ENCODE results near the gene IGSF21. TPM values are rescaled to one million over a fixed set of nuclear protein-coding genes. Genes with fewer than 3 reads are reported as not detected.

IGSF21 gene
- total and polyA plus RNA-seq, 2 of the 4 experiments (the other 2 are of a cell fraction): not detected

DNA sequence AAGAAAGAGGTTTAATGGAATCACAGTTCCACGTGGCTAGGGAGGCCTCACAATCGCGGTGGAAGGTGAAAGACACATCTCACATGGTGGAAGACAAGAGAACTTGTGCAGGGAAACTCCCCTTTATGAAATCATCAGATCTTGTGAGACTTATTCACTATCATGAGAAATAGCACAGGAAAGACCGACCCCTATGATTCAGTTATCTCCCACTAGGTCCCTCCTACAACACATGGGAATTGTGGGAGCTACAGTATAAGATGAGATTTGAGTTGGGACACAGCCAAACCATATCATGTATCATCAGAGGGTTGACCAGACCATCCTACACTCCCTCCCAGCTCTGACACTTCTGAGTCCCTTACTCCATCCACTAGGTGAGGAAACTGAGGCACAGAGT, 229.2 kb downstream of the IGSF21 start:
- intact Hi-C loops (cut with micrococcal nuclease) (no loop called here), dilution Hi-C loops (cut with HindIII; ENCODE audit: low sequenced_read_pairs, unreplicated experiment) (no loop called here), in situ Hi-C loops (cut with MboI; ENCODE audit: low sequenced_read_pairs) (no loop called here)
- Histone ChIP-seq H2BK120ac (ENCODE audit: low read depth, low read length) (no peak overlapping the region), H3K9me1 (ENCODE audit: insufficient read depth, low read length) (no peaks in the 10 kb centered on the region), H3K27ac (ENCODE audit: insufficient read depth, low read length) (no peak overlapping the region), H4K8ac (ENCODE audit: low read depth in 2 of 2, low read length in 2 of 2) (no peak overlapping the region), H3K23ac (ENCODE audit: low read depth, low read length) (no peak overlapping the region), H3K14ac (replicated peaks; ENCODE audit: low read depth, low read length) (no peak overlapping the region), H2BK15ac (ENCODE audit: low read depth, low read length) (no peak overlapping the region), H2AK5ac (ENCODE audit: low read depth, low read length) (no peak overlapping the region), H3K56ac (ENCODE audit: extremely low read depth, insufficient read depth, low read length) (no peak overlapping the region), H3K18ac (ENCODE audit: low read depth, low read length) (no peak overlapping the region), H3K9me3 (ENCODE audit: control insufficient read depth, insufficient read depth, low read length) (peaks cover 43% of the 10 kb centered on the region), H3K4me1 (ENCODE audit: control insufficient read depth, insufficient read depth, low read length) (no peaks in the 10 kb centered on the region), H2AK9ac (replicated peaks; ENCODE audit: low read depth, low read length, poor library complexity) (no peak overlapping the region), H3K4ac (ENCODE audit: low read depth, low read length) (no peak overlapping the region), H3K9ac (ENCODE audit: low read depth, low read length) (no peak overlapping the region), H2AFZ (replicated peaks; ENCODE audit: low read length, poor library complexity) (no peak overlapping the region), H4K20me1 (ENCODE audit: insufficient read depth, low read length) (no peaks in the 10 kb centered on the region), H2BK5ac (ENCODE audit: low read depth, low read length, poor library complexity, severe bottlenecking) (no peak overlapping the region), H2BK20ac (ENCODE audit: low read depth, low read length) (no peak overlapping the region), H3K4me3 (ENCODE audit: insufficient read depth, low read depth, low read length) (no peak overlapping the region), H3K79me1 (ENCODE audit: low read depth in 1 of 2, low read length in 2 of 2) (no peaks in the 10 kb centered on the region), H4K91ac (ENCODE audit: insufficient read depth, low read depth, low read length) (no peak overlapping the region), H3K27me3 (ENCODE audit: control insufficient read depth, insufficient read depth, low read length) (no peaks in the 10 kb centered on the region), H3K4me2 (ENCODE audit: low read depth, low read length) (no peak overlapping the region), H4K5ac (ENCODE audit: low read depth, low read length) (no peak overlapping the region), H3K36me3 (ENCODE audit: control insufficient read depth, insufficient read depth, low read length) (no peaks in the 10 kb centered on the region)
- DNase-seq (no peak), ATAC-seq (ENCODE audit: low read depth) (no peak)
- ChIA-PET CTCF (no interaction called here), POLR2A (ENCODE audit: unreplicated experiment) (no interaction called here)
- no CpG with 5 or more reads among the region's 4 CpGs for WGBS, 2 experiments (ENCODE audit: extremely low coverage in 2 of 2, insufficient read length in 1 of 2)
- TF ChIP-seq, protein P1, sequence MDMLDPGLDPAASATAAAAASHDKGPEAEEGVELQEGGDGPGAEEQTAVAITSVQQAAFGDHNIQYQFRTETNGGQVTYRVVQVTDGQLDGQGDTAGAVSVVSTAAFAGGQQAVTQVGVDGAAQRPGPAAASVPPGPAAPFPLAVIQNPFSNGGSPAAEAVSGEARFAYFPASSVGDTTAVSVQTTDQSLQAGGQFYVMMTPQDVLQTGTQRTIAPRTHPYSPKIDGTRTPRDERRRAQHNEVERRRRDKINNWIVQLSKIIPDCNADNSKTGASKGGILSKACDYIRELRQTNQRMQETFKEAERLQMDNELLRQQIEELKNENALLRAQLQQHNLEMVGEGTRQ (IDR thresholded peaks at IDR 0.05; ENCODE audit: low read depth, low read length): no peak
- TF ChIP-seq MAFK (IDR thresholded peaks at IDR 0.05; ENCODE audit: low read depth, low read length) (no peak), NFE2L2 (IDR thresholded peaks at IDR 0.05; ENCODE audit: low read depth, low read length) (no peak), CHD1 (IDR thresholded peaks at IDR 0.05; ENCODE audit: low read depth, low read length) (no peak), SMC3 (IDR thresholded peaks at IDR 0.05; ENCODE audit: low read depth, low read length) (no peak), RFX5 (IDR thresholded peaks at IDR 0.05; ENCODE audit: low read depth, low read length) (no peak), MAZ (IDR thresholded peaks at IDR 0.05; ENCODE audit: borderline replicate concordance, low read depth, low read length) (no peak), RCOR1 (IDR thresholded peaks at IDR 0.05; ENCODE audit: insufficient replicate concordance, low read length) (no peak), RAD21 (IDR thresholded peaks at IDR 0.05; ENCODE audit: low read length) (no peak), MXI1 (IDR thresholded peaks at IDR 0.05; ENCODE audit: borderline replicate concordance, low read depth, low read length) (no peak), CEBPB (IDR thresholded peaks at IDR 0.05; ENCODE audit: low read depth, low read length) (no peak), FOS (IDR thresholded peaks at IDR 0.05; ENCODE audit: low read depth, low read length) (no peak), POLR2A (IDR thresholded peaks at IDR 0.05; ENCODE audit: low read depth, low read length) (no peak), BHLHE40 (IDR thresholded peaks at IDR 0.05; ENCODE audit: low read depth, low read length) (no peak)
- TF ChIP-seq, protein P2, sequence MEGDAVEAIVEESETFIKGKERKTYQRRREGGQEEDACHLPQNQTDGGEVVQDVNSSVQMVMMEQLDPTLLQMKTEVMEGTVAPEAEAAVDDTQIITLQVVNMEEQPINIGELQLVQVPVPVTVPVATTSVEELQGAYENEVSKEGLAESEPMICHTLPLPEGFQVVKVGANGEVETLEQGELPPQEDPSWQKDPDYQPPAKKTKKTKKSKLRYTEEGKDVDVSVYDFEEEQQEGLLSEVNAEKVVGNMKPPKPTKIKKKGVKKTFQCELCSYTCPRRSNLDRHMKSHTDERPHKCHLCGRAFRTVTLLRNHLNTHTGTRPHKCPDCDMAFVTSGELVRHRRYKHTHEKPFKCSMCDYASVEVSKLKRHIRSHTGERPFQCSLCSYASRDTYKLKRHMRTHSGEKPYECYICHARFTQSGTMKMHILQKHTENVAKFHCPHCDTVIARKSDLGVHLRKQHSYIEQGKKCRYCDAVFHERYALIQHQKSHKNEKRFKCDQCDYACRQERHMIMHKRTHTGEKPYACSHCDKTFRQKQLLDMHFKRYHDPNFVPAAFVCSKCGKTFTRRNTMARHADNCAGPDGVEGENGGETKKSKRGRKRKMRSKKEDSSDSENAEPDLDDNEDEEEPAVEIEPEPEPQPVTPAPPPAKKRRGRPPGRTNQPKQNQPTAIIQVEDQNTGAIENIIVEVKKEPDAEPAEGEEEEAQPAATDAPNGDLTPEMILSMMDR (conservative IDR thresholded peaks at IDR 0.05; ENCODE audit: low read depth, low read length): no peak
- TF ChIP-seq, protein P3, sequence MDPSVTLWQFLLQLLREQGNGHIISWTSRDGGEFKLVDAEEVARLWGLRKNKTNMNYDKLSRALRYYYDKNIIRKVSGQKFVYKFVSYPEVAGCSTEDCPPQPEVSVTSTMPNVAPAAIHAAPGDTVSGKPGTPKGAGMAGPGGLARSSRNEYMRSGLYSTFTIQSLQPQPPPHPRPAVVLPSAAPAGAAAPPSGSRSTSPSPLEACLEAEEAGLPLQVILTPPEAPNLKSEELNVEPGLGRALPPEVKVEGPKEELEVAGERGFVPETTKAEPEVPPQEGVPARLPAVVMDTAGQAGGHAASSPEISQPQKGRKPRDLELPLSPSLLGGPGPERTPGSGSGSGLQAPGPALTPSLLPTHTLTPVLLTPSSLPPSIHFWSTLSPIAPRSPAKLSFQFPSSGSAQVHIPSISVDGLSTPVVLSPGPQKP (IDR thresholded peaks at IDR 0.05; ENCODE audit: borderline replicate concordance, low read depth, low read length): no peak
- no TSS peak for BruUV-seq (replicated peaks)

All from IMR-90 (cell line).